ENCODE data around the gene UPK3B.
"Not testable (repeated sequence)": the region's sequence is repeated elsewhere in the genome, so short reads cannot be mapped to it uniquely, and the experiment has no call there.

UPK3B gene

DNA sequence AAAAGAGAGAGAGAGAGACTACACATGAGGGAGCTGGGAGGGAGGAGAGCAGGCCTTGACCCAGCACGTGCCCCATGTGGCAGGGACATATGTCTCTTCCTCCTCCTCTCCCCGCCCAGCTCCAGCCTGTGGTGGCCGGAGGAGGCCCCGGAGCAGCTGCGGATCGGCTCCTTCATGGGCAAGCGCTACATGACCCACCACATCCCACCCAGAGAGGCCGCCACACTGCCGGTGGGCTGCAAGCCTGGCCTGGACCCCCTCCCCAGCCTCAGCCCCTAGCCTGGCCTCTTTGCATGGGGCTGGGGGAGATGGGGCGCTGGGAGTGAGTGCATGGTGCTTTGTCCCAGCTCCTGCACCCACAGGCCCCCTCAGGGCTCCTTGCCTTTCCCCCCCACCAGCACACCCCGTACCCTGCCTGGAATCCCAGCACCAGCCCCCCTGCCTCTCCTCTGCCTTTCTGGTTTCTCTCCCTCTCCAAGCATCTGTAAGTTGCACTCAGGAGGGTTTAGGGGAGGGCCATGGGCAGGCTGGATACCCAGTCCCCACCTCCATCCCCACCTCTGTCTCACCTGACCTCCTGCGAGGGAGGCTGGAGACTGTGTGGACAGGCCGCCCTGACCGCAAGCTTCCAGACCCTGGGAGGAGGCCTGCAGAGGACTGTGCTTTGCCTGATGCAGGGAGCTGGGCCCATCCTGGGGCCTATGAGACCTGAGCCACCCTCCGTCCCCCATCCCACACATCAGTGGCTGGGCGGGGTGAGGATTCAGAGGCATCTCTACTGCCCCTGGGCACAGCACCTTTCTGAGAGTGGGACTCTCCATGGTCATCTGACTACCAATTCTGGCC lies 4.8 kb downstream of the UPK3B start:
- DNase-seq = no peak

DNA sequence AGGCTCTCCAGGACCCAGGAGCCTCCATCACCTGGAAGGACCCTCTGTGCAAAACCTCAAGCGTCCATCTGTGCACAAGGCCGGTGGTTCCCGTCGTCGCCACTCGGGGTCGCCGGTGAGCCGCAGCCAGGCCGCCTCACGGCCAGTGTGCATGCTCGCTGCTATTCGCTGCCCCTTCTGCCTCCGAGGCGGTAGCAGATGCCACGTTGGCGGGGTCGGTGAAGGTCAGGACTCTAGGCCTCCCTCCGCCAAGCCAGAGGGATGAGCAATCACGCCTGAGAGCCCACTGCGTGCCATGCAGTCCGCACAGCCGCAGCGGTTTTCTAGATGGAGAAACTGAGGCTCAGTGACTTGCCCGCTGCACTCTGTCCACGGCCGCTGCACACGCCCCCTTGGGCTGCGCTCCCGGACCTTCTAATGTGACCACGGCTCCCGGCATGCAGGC lies 5.7 kb downstream of the UPK3B start:
- no peak for DNase-seq

DNA sequence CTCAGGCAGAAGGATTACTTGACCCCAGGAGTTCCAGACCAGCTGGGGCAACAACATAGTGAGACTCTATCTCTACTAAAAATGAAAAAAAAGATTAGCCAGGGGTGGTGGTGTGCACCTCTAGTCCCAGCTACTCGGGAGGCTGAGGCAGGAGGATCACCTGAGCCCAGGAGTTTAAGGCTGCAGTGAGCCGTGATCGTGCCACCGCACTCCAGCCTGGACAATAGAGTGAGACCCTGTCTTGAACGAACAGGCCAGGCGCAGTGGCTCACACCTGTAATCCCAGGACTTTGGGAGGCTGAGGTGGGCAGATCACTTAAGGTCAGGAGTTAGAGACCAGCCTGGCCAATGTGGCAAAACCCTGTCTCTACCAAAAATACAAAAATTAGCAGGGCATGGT lies 6.6 kb downstream of the UPK3B start:
- not testable (repeated sequence) for DNase-seq

DNA sequence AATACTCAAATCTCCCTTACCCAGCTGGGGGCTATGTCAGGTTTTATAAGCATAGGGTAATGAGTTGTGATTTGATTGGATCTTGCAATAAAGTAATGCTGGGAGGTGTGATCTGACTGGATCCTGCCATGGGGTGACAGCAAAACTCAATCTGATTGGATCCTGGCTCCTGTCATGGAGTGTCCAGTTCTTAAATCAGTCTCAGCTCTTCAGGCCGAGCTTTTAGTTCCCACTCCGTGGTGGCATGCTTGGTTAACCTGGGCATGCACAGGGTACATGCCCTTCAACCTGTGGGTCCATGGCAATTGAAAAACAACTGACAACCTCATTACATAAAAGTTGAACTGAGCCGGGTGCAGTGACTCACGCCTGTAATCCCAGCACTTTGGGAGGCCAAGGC lies 15.8 kb downstream of the UPK3B start:
- not testable (repeated sequence) for DNase-seq

DNA sequence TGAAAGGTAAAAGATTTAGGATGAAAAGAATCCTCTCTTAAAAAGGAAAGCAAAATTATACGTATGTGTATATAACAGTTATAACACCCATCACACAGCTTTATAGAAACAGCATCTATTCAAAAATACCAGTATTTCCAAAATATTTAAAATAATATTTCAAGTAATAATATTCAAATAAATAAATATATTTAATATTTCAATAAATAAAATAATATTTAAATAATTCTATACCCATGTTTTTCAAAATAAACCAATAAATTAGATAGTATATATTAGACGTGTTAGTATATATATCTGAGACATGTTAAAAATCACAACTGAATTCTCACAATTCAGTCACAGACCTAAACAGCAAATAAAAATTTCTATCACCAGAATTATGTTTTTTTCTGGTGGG lies 21.3 kb downstream of the UPK3B start:
- not testable (repeated sequence) for DNase-seq

DNA sequence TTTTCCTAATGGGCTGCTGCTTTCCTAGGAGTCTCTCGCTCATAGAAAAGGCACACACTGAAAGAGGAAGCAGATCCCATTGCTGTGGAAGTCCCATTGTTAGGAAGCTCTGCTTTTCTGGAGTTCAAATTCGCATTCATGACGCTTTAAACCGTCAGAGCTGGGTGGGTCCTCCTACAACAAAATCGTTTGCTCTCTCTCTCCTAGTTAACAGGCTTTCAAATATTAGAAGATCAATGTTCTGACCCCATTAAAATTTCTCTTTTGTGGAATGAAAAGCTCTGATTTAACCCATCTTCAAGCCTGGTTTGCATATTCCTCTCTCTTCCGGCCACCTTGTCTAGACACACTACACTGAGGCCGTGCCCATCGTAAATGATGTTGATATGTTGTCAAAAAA lies 32.8 kb downstream of the UPK3B start, which contains the start of gene SPDYE16:
TSS of gene SPDYE16 (minus strand) at position 101 of the 400 bp plus-strand sequence. CDS start 1,838 bp downstream, outside the sequence.
- DNase-seq = not testable (repeated sequence)

DNA sequence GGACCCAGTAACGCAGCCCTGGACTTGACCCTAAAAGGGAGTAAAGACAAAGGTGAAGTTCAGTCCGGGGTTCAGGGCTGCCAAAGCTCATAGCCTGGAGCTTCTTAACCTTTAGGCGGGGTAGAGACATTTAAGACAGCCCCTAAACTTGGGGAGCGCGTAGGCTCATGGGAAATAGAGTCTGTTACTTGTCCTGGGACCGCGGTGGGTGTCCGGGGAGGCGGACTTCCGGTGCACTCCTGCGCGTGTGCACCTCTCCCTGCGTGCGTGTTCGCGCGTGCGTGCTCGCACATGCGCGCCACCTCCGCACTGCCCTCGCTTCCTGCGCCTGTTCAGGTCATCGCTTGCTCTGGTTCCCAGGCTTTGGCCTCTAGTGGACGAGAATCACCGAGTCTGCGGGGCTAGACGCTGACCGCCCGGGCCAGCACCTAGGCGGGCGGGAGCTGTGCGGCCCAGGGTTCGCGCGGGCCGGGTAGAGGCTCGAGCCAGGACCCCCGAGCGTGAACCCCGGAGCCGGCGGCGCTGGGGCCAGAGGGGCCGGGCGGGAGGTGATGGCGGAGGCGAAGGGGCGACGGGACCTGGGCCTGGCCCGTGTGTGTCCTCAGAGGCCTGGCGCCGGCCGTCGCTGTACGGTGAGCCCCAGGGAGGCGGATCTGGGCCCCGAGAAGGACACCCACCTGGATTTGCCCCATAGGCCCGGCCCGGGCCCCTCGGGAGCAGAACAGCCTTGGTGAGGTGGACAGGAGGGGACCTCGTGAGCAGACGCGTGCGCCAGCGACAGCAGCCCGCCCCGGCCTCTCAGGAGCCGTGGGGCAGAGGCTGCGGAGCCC lies 38.9 kb downstream of the UPK3B start:
- peak; percentile 85 for DNase-seq

DNA sequence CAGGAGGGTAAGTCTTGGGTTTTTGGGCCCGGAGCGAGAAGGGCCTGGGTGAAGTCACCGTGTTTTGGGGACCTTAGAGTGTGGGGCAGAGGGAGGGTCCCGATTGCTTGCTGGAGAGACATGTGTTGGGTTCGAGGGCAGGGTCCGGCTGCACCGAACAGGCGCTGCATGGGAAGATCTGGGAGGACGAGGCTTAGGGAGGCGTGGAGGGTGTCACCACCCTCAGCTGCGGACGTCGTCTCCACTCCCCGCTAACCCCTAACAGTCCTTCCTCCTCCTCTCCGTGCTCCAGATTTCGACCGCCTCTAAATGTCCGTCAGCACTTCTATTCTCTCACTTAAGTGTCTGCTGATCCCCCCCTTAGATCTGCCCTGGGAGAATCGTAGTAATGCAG lies 39.5 kb downstream of the UPK3B start:
- not testable (repeated sequence) for DNase-seq

DNA sequence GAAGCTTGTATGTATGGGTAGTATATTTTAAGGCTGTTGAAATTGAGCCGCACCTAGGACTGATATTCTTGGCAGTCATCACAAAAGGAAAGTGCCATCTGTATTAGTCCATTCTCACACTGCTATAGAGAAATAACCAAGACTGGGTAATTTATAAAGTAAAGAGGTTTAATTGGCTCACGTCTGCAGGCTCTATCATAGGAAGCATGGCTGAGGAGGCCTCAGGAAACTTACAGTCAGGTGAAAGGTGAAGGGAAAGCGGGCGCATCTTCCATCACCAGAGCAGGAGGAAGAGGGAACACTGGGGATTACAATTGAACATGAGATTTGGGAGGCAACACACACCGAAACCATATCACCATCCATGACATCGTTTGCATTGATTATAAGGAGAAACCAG lies 41.6 kb downstream of the UPK3B start:
- not testable (repeated sequence) for DNase-seq

DNA sequence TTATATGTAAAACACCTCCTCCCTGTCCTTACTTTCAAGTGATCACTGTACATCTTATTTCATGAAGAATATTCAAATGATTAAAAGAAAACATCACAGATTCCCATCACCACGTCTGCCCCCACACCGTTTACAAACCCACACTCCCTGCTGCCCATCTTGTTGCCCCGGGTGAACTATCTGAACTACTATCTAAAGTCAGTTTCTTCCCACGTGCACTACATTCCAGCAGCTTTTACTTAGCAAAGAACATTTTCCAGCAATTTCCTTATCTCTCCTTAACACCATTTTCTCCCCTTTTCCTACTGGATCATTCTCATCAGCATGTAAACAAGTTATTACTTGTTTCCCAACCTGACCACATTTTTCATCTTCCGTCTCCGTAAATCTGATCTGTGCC lies 49.3 kb downstream of the UPK3B start:
- not testable (repeated sequence) for DNase-seq

DNA sequence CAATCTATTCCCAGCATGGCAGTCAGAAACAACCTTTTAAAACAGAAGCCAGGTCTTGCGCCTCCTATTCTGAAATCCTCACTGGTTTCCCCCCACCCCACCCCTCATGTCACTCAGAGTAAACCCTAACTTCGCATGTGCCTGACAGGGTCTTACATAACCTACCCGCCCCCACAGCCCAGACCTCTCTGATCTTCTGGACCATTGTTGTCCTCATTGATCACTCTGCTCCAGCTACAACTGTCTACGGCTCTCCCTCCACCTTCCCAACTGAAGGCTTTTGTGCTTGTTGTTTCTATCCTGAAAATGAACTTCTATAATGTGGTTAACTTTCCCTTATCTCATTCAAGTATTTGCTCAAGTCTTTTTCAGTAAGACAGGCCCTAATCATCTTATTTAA lies 49.8 kb downstream of the UPK3B start:
- not testable (repeated sequence) for DNase-seq

DNA sequence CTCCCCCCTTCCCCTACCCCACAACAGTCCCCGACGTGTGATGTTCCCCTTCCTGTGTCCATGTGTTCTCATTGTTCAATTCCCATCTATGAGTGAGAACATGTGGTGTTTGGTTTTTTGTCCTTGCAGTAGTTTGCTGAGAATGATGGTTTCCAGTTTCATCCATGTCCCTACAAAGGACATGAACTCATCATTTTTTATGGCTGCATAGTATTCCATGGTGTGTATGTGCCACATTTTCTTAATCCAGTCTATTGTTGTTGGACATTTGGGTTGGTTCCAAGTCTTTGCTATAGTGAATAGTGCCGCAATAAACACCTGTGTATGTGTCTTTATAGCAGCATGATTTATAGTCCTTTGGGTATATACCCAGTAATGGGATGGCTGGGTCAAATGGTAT lies 51.0 kb downstream of the UPK3B start:
- DNase-seq = not testable (repeated sequence)

DNA sequence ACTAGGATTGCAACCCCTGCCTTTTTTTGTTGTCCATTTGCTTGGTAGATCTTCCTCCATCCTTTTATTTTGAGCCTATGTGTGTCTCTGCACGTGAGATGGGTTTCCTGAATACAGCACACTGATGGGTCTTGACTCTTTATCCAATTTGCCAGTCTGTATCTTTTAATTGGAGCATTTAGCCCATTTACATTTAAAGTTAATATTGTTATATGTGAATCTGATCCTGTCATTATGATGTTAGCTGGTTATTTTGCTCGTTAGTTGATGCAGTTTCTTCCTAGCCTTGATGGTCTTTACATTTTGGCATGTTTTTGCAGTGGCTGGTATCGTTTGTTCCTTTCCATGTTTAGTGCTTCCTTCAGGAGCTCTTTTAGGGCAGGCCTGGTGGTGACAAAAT lies 54.6 kb downstream of the UPK3B start:
- not testable (repeated sequence) for DNase-seq
